KOPT-K1 (cell line): ENCODE data around the gene POR.

Source experiments
- H3K27ac ChIP-seq: fragments of 200-600 bp; sonication (generic); 2 replicates; pipeline ENCODE4 v1.5.1; 2016; ENCODE audit warnings: antibody characterized with exemption, mild to moderate bottlenecking, low read depth, low read length; ENCODE audit not compliant: poor library complexity, severe bottlenecking
- H3K36me3 ChIP-seq: fragments of 200-600 bp; sonication (generic); 2 replicates; pipeline ENCODE4 v1.5.1; 2017; ENCODE audit warnings: antibody characterized with exemption, mild to moderate bottlenecking, low read length, moderate library complexity; ENCODE audit not compliant: insufficient read depth
- H3K9me3 ChIP-seq: fragments of 200-600 bp; sonication (generic); 2 replicates; pipeline ENCODE4 v1.5.1; 2017; ENCODE audit warnings: antibody characterized with exemption, low read length, mild to moderate bottlenecking; ENCODE audit not compliant: insufficient read depth, poor library complexity, severe bottlenecking

POR gene

GRCh38 chr7:75920431-75921161, 5.6 kb downstream of the POR start:
- H3K9me3 ChIP-seq: no peaks in the 10 kb centered on the region
- H3K36me3 ChIP-seq: no peaks in the 10 kb centered on the region
- no peak overlapping the region for H3K27ac ChIP-seq

- Histone ChIP-seq H3K36me3 (no peaks in the 10 kb centered on the region), H3K9me3 (no peaks in the 10 kb centered on the region), H3K27ac (no peak overlapping the region)
Observed at GRCh38 chr7:75921479-75921878, 6.5 kb downstream of the POR start.

- no peaks in the 10 kb centered on the region for H3K36me3 ChIP-seq
- no peak overlapping the region for H3K27ac ChIP-seq
- H3K9me3 ChIP-seq: no peaks in the 10 kb centered on the region
Observed at GRCh38 chr7:75922966-75923603, 8.1 kb downstream of the POR start.

GRCh38 chr7:75924256-75924655, 9.3 kb downstream of the POR start:
- H3K9me3 ChIP-seq: no peaks in the 10 kb centered on the region
- no peak overlapping the region for H3K27ac ChIP-seq
- no peaks in the 10 kb centered on the region for H3K36me3 ChIP-seq

- Histone ChIP-seq H3K36me3 (no peaks in the 10 kb centered on the region), H3K9me3 (no peaks in the 10 kb centered on the region), H3K27ac (no peak overlapping the region)
Observed at GRCh38 chr7:75924889-75925288, 9.9 kb downstream of the POR start.

- Histone ChIP-seq H3K9me3 (no peaks in the 10 kb centered on the region), H3K27ac (no peak overlapping the region), H3K36me3 (no peaks in the 10 kb centered on the region)
Observed at GRCh38 chr7:75925717-75926435, 10.9 kb downstream of the POR start.

GRCh38 chr7:75928568-75928914, 13.6 kb downstream of the POR start:
- Histone ChIP-seq H3K36me3 (no peaks in the 10 kb centered on the region), H3K9me3 (no peaks in the 10 kb centered on the region), H3K27ac (peak overlapping the region; percentile 39)

GRCh38 chr7:75931680-75932079, 16.7 kb downstream of the POR start:
- no peak overlapping the region for H3K27ac ChIP-seq
- H3K9me3 ChIP-seq: no peaks in the 10 kb centered on the region
- no peaks in the 10 kb centered on the region for H3K36me3 ChIP-seq

- H3K9me3 ChIP-seq: no peaks in the 10 kb centered on the region
- no peaks in the 10 kb centered on the region for H3K36me3 ChIP-seq
- H3K27ac ChIP-seq: no peak overlapping the region
Observed at GRCh38 chr7:75937958-75938786, 23.2 kb downstream of the POR start.

- Histone ChIP-seq H3K9me3 (no peaks in the 10 kb centered on the region), H3K27ac (no peak overlapping the region), H3K36me3 (no peaks in the 10 kb centered on the region)
Observed at GRCh38 chr7:75938921-75939320, 24.0 kb downstream of the POR start.

- Histone ChIP-seq H3K9me3 (no peaks in the 10 kb centered on the region), H3K36me3 (no peaks in the 10 kb centered on the region), H3K27ac (no peak overlapping the region)
Observed at GRCh38 chr7:75943864-75944263, 28.9 kb downstream of the POR start.

- no peaks in the 10 kb centered on the region for H3K9me3 ChIP-seq
- no peak overlapping the region for H3K27ac ChIP-seq
- no peaks in the 10 kb centered on the region for H3K36me3 ChIP-seq
Observed at GRCh38 chr7:75944507-75944906, 29.6 kb downstream of the POR start.

GRCh38 chr7:75945297-75946168, 30.6 kb downstream of the POR start:
- Histone ChIP-seq H3K27ac (no peak overlapping the region), H3K9me3 (no peaks in the 10 kb centered on the region), H3K36me3 (no peaks in the 10 kb centered on the region)

- no peak overlapping the region for H3K27ac ChIP-seq
- H3K36me3 ChIP-seq: no peaks in the 10 kb centered on the region
- no peaks in the 10 kb centered on the region for H3K9me3 ChIP-seq
Observed at GRCh38 chr7:75946207-75946855, 31.4 kb downstream of the POR start.
